Mesendoderm (in vitro differentiated cells): ENCODE results near the gene HOXA11. TPM values are rescaled to one million over a fixed set of nuclear protein-coding genes. Genes with fewer than 3 reads are reported as not detected.

Experiments used
- DNase-seq: peaks from one replicate; pipeline ENCODE4 v3.0.0; 2013
- H2AK5ac ChIP-seq: 2 replicates; pipeline ENCODE4 v1.6.1; 2013; ENCODE audit warnings: low read length, inconsistent platforms
- H2BK120ac ChIP-seq: 2 replicates; pipeline ENCODE4 v1.6.1; 2013; ENCODE audit warnings: low read depth, mild to moderate bottlenecking, low read length, moderate library complexity, mixed read lengths
- H2BK15ac ChIP-seq: replicated peaks from 2 replicates; pipeline ENCODE4 v1.6.1; 2013; ENCODE audit warnings: low read depth, mild to moderate bottlenecking, moderate library complexity
- H2BK5ac ChIP-seq: 2 replicates; pipeline ENCODE4 v1.6.1; 2013; ENCODE audit warnings: low read length, inconsistent platforms
- H3K18ac ChIP-seq: 2 replicates; pipeline ENCODE4 v1.6.1; 2013; ENCODE audit warnings: mild to moderate bottlenecking, low read length, mixed read lengths
- H3K23ac ChIP-seq: one replicate; pipeline ENCODE4 v1.6.1; 2013; ENCODE audit warnings: low read length
- H3K27ac ChIP-seq: 2 replicates; pipeline ENCODE4 v1.5.1; 2013; ENCODE audit warnings: low read depth, mild to moderate bottlenecking, inconsistent platforms, low read length, moderate library complexity
- H3K27me3 ChIP-seq: 2 replicates; pipeline ENCODE4 v1.6.1; 2013; ENCODE audit warnings: low read length, control low read depth, mild to moderate bottlenecking, inconsistent platforms; ENCODE audit not compliant: insufficient read depth, poor library complexity
- H3K36me3 ChIP-seq: 2 replicates; pipeline ENCODE4 v1.6.1; 2013; ENCODE audit warnings: low read length, inconsistent platforms; ENCODE audit not compliant: control insufficient read depth, insufficient read depth
- H3K4ac ChIP-seq: one replicate; pipeline ENCODE4 v1.6.1; 2013; ENCODE audit warnings: low read depth, mild to moderate bottlenecking, low read length, moderate library complexity
- H3K4me1 ChIP-seq: 2 replicates; pipeline ENCODE4 v1.6.1; 2013; ENCODE audit warnings: low read depth, low read length, inconsistent platforms; ENCODE audit not compliant: control insufficient read depth
- H3K4me2 ChIP-seq: 2 replicates; pipeline ENCODE4 v1.6.1; 2013; ENCODE audit warnings: low read length
- H3K4me3 ChIP-seq: 2 replicates; pipeline ENCODE4 v1.5.1; 2013; ENCODE audit warnings: mild to moderate bottlenecking, low read length
- H3K56ac ChIP-seq: one replicate; pipeline ENCODE4 v1.6.1; 2013; ENCODE audit warnings: low read length
- H3K79me1 ChIP-seq: 2 replicates; pipeline ENCODE4 v1.6.1; 2013; ENCODE audit warnings: low read length, inconsistent platforms
- H3K79me2 ChIP-seq: 2 replicates; pipeline ENCODE4 v1.6.1; 2013; ENCODE audit warnings: mild to moderate bottlenecking, low read length; ENCODE audit not compliant: control insufficient read depth, insufficient read depth
- H3K9ac ChIP-seq: 2 replicates; pipeline ENCODE4 v1.6.1; 2013; ENCODE audit warnings: low read length, inconsistent platforms
- H4K5ac ChIP-seq: one replicate; pipeline ENCODE4 v1.6.1; 2013; ENCODE audit warnings: low read length
- H4K8ac ChIP-seq: one replicate; pipeline ENCODE4 v1.6.1; 2013; ENCODE audit warnings: low read depth, mild to moderate bottlenecking, control low read depth, low read length, moderate library complexity
- WGBS: extraction: QIAGEN DNeasy Blood & Tissue Kit; methylation state at CpG from one replicate; pipeline ENCODE4 v1.1.7; 2013; ENCODE audit warnings: low lambda C conversion rate, missing lambda C conversion rate; ENCODE audit not compliant: insufficient coverage; ENCODE audit errors: extremely low coverage; 5-methylcytosine and 5-hydroxymethylcytosine counted together
- small RNA-seq: library from polyadenylated mRNA; stranded (forward); fragments of <200 nt; extraction: miRNeasy Mini kit (QIAGEN cat#:217004); gene quantifications from one replicate; pipeline ENCODE3, GENCODE V24; 2013; ENCODE audit not compliant: insufficient read depth

The HOXA11 gene

GRCh38 chr7:27131390-27131819 lies 53.6 kb downstream of the HOXA11 start:
- H3K27ac ChIP-seq: no peak overlapping the region
- peak overlapping the region; percentile 89 for H3K4me2 ChIP-seq
- H3K79me1 ChIP-seq: no peaks in the 10 kb centered on the region
- no peaks in the 10 kb centered on the region for H3K36me3 ChIP-seq
- no peaks in the 10 kb centered on the region for H3K4me1 ChIP-seq
- DNase-seq: no peak
- H3K4ac ChIP-seq: no peak overlapping the region
- no peak overlapping the region for H2BK5ac ChIP-seq
- peak overlapping the region; percentile 41 for H3K9ac ChIP-seq
- H4K8ac ChIP-seq: no peak overlapping the region
- H3K23ac ChIP-seq: no peak overlapping the region
- no peak overlapping the region for H2BK120ac ChIP-seq
- no peak overlapping the region for H3K18ac ChIP-seq
- peak overlapping the region; percentile 73 for H3K56ac ChIP-seq
- H2AK5ac ChIP-seq: no peak overlapping the region
- H3K4me3 ChIP-seq: no peak overlapping the region
- H3K79me2 ChIP-seq: no peaks in the 10 kb centered on the region
- no peak overlapping the region for H2BK15ac ChIP-seq
- peaks cover 88% of the 10 kb centered on the region for H3K27me3 ChIP-seq
- WGBS: no CpG with 5 or more reads among the region's 12 CpGs
- no peak overlapping the region for H4K5ac ChIP-seq

Small RNA genes lying within 50 kb of the gene (small RNA-seq; reads per million reads assigned to genes)
- not detected for gene AC004080.5
- not detected for gene RF02140
- not detected for gene RF02141
